ENCODE results near the gene ZBED2.
A peak's percentile ranks its signal among the peaks of the same experiment; 100 is the strongest.

The ZBED2 gene

GRCh38 chr3:111596328-111596727 lies 1.2 kb upstream of the ZBED2 start:
- CTCF ChIA-PET = no interaction called here

GRCh38 chr3:111594781-111595180 lies 365 bp downstream of the ZBED2 start:
- peak overlapping the region; percentile 90 for H3K27ac ChIP-seq
- no peak for DNase-seq (ENCODE audit: low spot score)
- ChIA-PET POLR2A (ENCODE audit: low non-redundant PET) (no interaction called here), CTCF (interaction anchor here (0.6 kb wide), 1 partner anchor 23 kb away, joined by 5 read pairs; no protein-coding TSS in a partner anchor)
- TF ChIP-seq, protein P1, sequence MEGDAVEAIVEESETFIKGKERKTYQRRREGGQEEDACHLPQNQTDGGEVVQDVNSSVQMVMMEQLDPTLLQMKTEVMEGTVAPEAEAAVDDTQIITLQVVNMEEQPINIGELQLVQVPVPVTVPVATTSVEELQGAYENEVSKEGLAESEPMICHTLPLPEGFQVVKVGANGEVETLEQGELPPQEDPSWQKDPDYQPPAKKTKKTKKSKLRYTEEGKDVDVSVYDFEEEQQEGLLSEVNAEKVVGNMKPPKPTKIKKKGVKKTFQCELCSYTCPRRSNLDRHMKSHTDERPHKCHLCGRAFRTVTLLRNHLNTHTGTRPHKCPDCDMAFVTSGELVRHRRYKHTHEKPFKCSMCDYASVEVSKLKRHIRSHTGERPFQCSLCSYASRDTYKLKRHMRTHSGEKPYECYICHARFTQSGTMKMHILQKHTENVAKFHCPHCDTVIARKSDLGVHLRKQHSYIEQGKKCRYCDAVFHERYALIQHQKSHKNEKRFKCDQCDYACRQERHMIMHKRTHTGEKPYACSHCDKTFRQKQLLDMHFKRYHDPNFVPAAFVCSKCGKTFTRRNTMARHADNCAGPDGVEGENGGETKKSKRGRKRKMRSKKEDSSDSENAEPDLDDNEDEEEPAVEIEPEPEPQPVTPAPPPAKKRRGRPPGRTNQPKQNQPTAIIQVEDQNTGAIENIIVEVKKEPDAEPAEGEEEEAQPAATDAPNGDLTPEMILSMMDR (conservative IDR thresholded peaks at IDR 0.05; ENCODE audit: low read depth) = no peak

More at GRCh38 chr3:111596328-111596727, 1.2 kb upstream of the ZBED2 start:
- POLR2A ChIA-PET (ENCODE audit: low non-redundant PET) = no interaction called here
- TF ChIP-seq, protein P1 (conservative IDR thresholded peaks at IDR 0.05; ENCODE audit: low read depth) = no peak
- DNase-seq (ENCODE audit: low spot score) = no peak
- no peak overlapping the region for H3K27ac ChIP-seq

GRCh38 chr3:111594205-111594604 lies 941 bp downstream of the ZBED2 start:
- H3K27ac ChIP-seq = peak overlapping the region; percentile 90

GRCh38 chr3:111593666-111594065 lies 1.5 kb downstream of the ZBED2 start:
- CTCF ChIA-PET = interaction anchor here (0.7 kb wide), 1 partner anchor 499 kb away, joined by 4 read pairs; no protein-coding TSS in a partner anchor
- H3K27ac ChIP-seq = peak overlapping the region; percentile 90
- TF ChIP-seq, protein P1 (conservative IDR thresholded peaks at IDR 0.05; ENCODE audit: low read depth) = no peak
- no peak for DNase-seq (ENCODE audit: low spot score)
- POLR2A ChIA-PET (ENCODE audit: low non-redundant PET) = no interaction called here

More at GRCh38 chr3:111594205-111594604, 941 bp downstream of the ZBED2 start:
- TF ChIP-seq, protein P1 (conservative IDR thresholded peaks at IDR 0.05; ENCODE audit: low read depth) = no peak
- POLR2A ChIA-PET (ENCODE audit: low non-redundant PET) = no interaction called here
- CTCF ChIA-PET = interaction anchor here (0.6 to 0.7 kb wide), 2 partner anchors 22 to 499 kb away, joined by 4 to 5 read pairs; no protein-coding TSS in a partner anchor
- DNase-seq (ENCODE audit: low spot score) = peak; percentile 72

- H3K27ac ChIP-seq = peak overlapping the region; percentile 90
- ChIA-PET POLR2A (ENCODE audit: low non-redundant PET) (no interaction called here), CTCF (no interaction called here)
- TF ChIP-seq, protein P1 (conservative IDR thresholded peaks at IDR 0.05; ENCODE audit: low read depth) = no peak
- DNase-seq (ENCODE audit: low spot score) = no peak
Observed at GRCh38 chr3:111592936-111593335, 2.2 kb downstream of the ZBED2 start.

DNA sequence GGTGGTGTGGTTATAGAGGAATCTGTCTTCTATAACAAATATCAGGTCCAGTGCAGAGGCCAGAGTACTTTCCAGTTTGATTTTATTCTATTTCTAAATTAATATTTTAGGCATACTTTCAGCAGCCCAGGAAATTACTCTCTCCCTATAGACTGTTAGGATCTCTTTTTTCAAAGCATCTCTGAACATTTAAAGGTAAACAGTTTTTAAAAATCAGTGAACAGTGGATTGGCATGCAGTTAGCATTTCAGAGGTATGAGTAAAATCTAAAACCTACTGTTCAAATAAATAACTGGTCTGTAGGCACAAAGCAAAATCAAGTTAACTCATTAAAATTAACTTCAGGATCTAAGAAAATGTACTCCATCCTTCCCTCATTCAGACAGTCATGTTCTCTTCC lies 3.0 kb downstream of the ZBED2 start:
- ChIA-PET CTCF (interaction anchor here (1.1 kb wide), 1 partner anchor 96 kb away, joined by 4 read pairs; no protein-coding TSS in a partner anchor), POLR2A (ENCODE audit: low non-redundant PET) (no interaction called here)

More for the DNA sequence above, 3.0 kb downstream of the ZBED2 start:
- TF ChIP-seq, protein P1 (conservative IDR thresholded peaks at IDR 0.05; ENCODE audit: low read depth) = no peak
- H3K27ac ChIP-seq = no peak overlapping the region
- no peak for DNase-seq (ENCODE audit: low spot score)

All from RWPE1 (cell line).